Subcutaneous adipose tissue (tissue), 4 donors: ENCODE results near the gene GOLGA8O. TPM values are rescaled to one million over a fixed set of nuclear protein-coding genes. Genes with fewer than 3 reads are reported as not detected.
"Not testable (repeated sequence)": the region's sequence is repeated elsewhere in the genome, so short reads cannot be mapped to it uniquely, and the experiment has no call there.

ENCODE experiments used
- small RNA-seq: library from RNA; depleted of rRNA; stranded (forward); fragments of <200 nt; gene quantifications from one replicate; pipeline ENCODE3, GENCODE V24; 2016
- total RNA-seq, 4 donors: library from RNA; depleted of rRNA; stranded (reverse); fragments of >200 nt; gene quantifications; one replicate each; pipeline ENCODE4 v1.1.0, GENCODE V29; 2016
- TF ChIP-seq, protein P1 (sequence below): fragments of 450-650 bp; IDR thresholded peaks from one replicate; pipeline ENCODE4 v1.5.1; 2016; ENCODE audit warnings: low read depth, mild to moderate bottlenecking, control low read depth, antibody characterized with exemption, moderate library complexity

Gene GOLGA8O, protein sequence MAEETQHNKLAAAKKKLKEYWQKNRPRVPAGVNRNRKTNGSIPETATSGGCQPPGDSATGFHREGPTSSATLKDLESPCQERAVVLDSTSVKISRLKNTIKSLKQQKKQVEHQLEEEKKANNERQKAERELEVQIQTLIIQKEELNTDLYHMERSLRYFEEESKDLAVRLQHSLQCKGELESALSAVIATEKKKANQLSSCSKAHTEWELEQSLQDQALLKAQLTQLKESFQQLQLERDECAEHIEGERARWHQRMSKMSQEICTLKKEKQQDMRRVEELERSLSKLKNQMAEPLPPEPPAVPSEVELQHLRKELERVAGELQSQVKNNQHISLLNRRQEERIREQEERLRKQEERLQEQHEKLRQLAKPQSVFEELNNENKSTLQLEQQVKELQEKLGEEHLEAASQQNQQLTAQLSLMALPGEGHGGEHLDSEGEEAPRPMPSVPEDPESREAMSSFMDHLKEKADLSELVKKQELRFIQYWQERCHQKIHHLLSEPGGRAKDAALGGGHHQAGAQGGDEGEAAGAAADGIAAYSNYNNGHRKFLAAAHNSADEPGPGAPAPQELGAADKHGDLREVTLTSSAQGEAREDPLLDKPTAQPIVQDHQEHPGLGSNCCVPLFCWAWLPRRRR
- total RNA-seq: 1 to 10 TPM in 1 of 4 donors, under 1 TPM in 1, not detected in 2; 0.75 to 1.3 TPM

DNA sequence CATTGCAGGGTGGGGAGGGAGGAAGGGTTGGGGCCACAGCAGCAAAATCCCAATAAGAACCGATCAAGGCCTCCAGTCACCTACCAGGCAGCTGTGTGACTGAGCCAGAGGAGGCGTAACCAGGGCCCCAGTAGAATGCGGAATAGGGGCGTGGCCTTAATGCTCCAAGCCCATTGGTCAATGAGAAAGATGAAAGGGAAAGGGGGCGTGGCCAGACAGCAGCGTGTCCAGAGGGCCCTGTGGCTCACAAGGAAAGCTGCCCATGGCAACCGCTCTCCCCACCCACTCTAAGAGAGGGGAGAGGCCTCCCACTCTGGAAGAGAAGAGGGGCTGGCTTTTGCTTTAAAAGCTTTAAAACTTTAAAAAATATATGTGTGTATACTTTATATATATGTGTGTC, at the start of gene GOLGA8O:
Gene GOLGA8O (minus strand): TSS at position 101 of the 400 bp plus-strand sequence. CDS start 98 bp downstream, at position 3.
- TF ChIP-seq, protein P1, sequence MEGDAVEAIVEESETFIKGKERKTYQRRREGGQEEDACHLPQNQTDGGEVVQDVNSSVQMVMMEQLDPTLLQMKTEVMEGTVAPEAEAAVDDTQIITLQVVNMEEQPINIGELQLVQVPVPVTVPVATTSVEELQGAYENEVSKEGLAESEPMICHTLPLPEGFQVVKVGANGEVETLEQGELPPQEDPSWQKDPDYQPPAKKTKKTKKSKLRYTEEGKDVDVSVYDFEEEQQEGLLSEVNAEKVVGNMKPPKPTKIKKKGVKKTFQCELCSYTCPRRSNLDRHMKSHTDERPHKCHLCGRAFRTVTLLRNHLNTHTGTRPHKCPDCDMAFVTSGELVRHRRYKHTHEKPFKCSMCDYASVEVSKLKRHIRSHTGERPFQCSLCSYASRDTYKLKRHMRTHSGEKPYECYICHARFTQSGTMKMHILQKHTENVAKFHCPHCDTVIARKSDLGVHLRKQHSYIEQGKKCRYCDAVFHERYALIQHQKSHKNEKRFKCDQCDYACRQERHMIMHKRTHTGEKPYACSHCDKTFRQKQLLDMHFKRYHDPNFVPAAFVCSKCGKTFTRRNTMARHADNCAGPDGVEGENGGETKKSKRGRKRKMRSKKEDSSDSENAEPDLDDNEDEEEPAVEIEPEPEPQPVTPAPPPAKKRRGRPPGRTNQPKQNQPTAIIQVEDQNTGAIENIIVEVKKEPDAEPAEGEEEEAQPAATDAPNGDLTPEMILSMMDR: not testable (repeated sequence)

DNA sequence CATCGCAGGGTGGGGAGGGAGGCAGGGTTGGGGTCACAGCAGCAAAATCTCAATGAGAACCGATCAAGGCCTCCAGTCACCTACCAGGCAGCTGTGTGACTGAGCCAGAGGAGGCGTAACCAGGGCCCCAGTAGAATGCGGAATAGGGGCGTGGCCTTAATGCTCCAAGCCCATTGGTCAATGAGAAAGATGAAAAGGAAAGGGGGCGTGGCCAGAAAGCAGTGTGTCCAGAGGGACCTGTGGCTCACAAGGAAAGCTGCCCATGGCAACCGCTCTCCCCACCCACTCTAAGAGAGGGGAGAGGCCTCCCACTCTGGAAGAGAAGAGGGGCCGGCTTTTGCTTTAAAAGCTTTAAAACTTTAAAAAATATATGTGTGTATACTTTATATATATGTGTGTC, 52.2 kb downstream of the GOLGA8O start, which contains the start of gene GOLGA8K:
Gene GOLGA8K (minus strand): TSS at position 101 of the 400 bp plus-strand sequence. CDS start 98 bp downstream, at position 3.
- TF ChIP-seq, protein P1: not testable (repeated sequence)

Small RNAs within 50 kb of the gene (small RNA-seq; reads per million reads assigned to genes)
- not detected for gene AC135983.5
- gene RF00096: not detected
- not detected for gene RN7SL539P

Other genes starting within 250 kb of the GOLGA8O start
- 1 to 10 TPM in 1 of 4 donors, under 1 TPM in 1, not detected in 2; 0.44 to 2.2 TPM for gene GOLGA8K, start 52.3 kb downstream of the GOLGA8O start, total RNA-seq
- gene GOLGA8N, start 137.8 kb upstream of the GOLGA8O start, total RNA-seq: 10 to 100 TPM; 10.6 to 19.6 (median 15.1) TPM
- 1 to 10 TPM; 1.1 to 5.6 (median 2.8) TPM for gene ARHGAP11A, start 159.9 kb upstream of the GOLGA8O start, total RNA-seq
- gene SCG5, start 186.1 kb upstream of the GOLGA8O start, total RNA-seq: 1 to 10 TPM in 1 of 4 donors, not detected in 3; 2.9 TPM